ENCODE data around the gene MICALL1.

The MICALL1 gene

DNA sequence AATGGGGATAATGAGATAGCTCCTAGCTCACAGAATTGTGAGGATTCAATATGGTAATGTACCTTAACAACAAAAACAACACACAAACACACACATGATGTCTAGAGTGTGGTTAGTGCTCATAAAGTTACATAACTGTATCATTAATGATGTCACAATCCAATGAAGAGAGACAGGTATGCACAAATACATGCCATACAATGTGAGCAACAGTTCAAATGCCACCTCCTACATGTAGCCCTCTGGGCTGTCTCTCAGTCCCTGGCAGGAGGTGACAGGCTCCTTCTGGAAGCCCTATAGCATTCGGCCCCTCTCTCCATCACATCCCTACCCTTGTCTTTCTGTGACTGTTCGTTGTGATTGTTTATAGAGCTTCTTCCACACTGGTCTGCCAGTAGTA lies 8.3 kb upstream of the MICALL1 start:
- no peak overlapping the region for H3K9ac ChIP-seq (ENCODE audit: insufficient read length)
- DNase-seq (ENCODE audit: low read depth, low spot score): no peak
- H3K27ac ChIP-seq: no peak overlapping the region
- H3K36me3 ChIP-seq (ENCODE audit: insufficient read depth, low read length): no peaks in the 10 kb centered on the region
- H3K9me3 ChIP-seq (ENCODE audit: low read depth, low read length): no peaks in the 10 kb centered on the region
- TF ChIP-seq EZH2 (IDR thresholded peaks at IDR 0.05): no peak
- no peak for TF ChIP-seq FOXP2 (optimal IDR thresholded peaks at IDR 0.05; ENCODE audit: control extremely low read depth, extremely low read length, insufficient read depth)
- no peak for TF ChIP-seq POLR2AphosphoS5 (IDR thresholded peaks at IDR 0.05; ENCODE audit: borderline replicate concordance, low read depth, low read length)
- H3K4me3 ChIP-seq: no peak overlapping the region

DNA sequence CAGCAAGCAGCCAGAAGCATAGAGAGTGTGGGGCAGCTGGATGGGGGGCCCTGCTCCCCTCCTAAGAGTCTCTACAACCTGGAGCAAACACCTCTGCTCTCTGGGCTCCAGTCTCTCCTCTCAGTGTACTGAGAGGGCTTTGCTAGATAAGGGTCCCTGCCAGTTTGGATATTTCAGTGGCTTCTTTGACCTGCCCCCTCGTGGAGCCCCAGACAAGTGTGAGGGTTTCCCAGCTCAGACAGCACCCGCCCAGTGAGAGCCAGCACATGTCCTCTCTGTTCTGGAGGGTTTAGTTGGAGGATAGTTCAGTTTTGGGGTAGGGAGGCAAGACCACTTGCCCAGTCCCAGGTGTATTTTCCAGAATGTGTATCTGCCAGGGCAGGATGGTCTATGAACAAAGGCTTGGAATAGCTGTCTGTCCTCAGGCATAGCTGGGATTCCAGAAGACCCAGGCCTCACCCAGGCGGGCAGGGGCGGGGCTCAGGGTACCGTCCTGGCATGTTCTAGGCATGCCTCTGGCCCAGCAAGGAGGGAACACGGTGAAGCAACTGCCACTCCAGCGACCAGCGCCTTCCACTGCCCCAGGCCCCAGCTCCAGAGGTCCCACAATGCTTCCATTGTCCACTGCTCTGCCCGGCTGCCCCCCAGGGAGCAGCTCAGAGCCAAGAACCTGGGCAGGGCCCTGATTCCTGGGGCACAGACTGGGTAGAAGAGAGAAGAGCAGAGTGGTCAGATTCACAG lies 7.5 kb upstream of the MICALL1 start:
- Histone ChIP-seq H3K27ac (no peak overlapping the region), H3K9ac (ENCODE audit: insufficient read length) (no peak overlapping the region), H3K36me3 (ENCODE audit: insufficient read depth, low read length) (no peaks in the 10 kb centered on the region), H3K4me3 (no peak overlapping the region), H3K9me3 (ENCODE audit: low read depth, low read length) (no peaks in the 10 kb centered on the region)
- no peak for TF ChIP-seq POLR2AphosphoS5 (IDR thresholded peaks at IDR 0.05; ENCODE audit: borderline replicate concordance, low read depth, low read length)
- TF ChIP-seq FOXP2 (optimal IDR thresholded peaks at IDR 0.05; ENCODE audit: control extremely low read depth, extremely low read length, insufficient read depth): no peak
- no peak for TF ChIP-seq EZH2 (IDR thresholded peaks at IDR 0.05)
- no peak for DNase-seq (ENCODE audit: low read depth, low spot score)

DNA sequence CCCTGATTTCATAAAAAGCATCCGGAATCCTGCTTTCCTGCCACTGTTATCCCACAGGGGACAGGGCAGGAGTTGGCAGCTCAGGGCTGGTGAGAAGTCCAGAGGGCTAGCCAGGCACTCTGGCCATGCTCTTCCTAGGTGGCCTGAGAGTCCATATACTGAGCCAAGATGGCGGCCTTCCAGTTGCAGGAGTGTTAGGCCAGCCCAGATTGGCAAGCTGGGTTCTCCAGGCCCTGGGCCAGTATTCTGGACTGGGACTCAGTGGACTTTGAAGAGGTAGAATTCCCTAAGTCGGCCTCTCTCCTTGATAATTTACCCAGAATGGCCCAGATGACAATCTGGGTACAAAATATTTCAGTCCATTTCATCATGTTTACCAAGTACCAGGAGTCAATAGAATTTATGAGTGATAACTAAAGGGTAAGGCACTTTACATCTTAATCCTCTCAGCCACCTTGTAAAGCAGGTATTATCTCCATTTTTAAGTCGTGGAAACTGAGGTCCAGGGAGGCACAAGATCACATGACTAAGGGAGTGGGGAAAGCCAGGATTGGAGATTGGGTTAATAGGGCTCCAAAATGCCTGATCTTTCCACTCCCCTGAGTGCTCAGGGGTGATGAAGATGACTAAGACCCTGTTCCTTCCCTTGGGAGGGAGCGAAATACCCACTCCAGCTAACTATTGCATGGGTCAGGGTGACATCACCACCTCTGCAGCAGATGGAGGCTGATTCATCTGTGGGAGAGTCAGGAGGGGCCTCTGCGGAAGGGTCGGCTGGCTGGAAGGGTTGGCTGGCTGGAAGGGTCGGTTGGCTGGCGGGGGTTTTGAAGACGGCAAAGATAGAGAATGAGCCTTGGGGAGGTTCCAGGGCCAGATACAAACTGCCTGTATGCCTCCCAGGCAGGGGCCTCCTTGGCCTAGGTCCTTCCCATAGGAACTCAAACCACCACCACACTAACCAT lies 1.2 kb upstream of the MICALL1 start:
- no peaks in the 10 kb centered on the region for H3K36me3 ChIP-seq (ENCODE audit: insufficient read depth, low read length)
- H3K27ac ChIP-seq: peak overlapping the region; percentile 49
- no peaks in the 10 kb centered on the region for H3K9me3 ChIP-seq (ENCODE audit: low read depth, low read length)
- H3K4me3 ChIP-seq: peak overlapping the region; percentile 80
- H3K9ac ChIP-seq (ENCODE audit: insufficient read length): peak overlapping the region; percentile 70
- DNase-seq (ENCODE audit: low read depth, low spot score): no peak
- TF ChIP-seq EZH2 (IDR thresholded peaks at IDR 0.05) (no peak), POLR2AphosphoS5 (IDR thresholded peaks at IDR 0.05; ENCODE audit: borderline replicate concordance, low read depth, low read length) (no peak), FOXP2 (optimal IDR thresholded peaks at IDR 0.05; ENCODE audit: control extremely low read depth, extremely low read length, insufficient read depth) (no peak)

DNA sequence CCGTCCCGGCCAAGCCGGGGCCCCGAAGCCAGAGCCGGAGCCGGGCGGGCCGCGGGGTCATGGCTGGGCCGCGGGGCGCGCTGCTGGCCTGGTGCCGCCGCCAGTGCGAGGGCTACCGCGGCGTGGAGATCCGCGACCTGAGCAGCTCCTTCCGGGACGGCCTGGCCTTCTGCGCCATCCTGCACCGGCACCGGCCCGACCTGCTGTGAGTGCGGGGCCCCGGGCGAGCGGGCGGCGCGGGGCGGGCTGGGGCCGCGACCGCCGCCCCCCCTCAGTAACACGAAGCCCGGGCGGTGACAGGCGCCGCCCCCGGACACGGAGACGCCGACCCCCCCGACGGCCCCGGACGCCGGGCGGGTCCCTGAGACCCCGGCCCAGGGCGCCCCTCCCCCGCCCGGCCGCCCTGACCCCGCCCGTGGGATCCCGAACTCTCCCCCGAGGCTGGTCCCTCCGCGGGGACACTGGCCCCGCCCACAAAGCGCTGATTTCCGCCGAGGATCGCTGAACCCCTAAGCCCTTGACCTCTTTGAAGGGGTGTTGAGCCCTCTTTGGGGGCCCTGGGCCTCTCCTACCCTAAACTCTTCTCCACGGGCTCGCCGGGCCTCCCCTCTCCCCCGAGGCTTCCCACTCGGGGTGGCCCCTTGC lies 389 bp downstream of the MICALL1 start:
- no peaks in the 10 kb centered on the region for H3K36me3 ChIP-seq (ENCODE audit: insufficient read depth, low read length)
- peak overlapping the region; percentile 74 for H3K9ac ChIP-seq (ENCODE audit: insufficient read length)
- no peak for DNase-seq (ENCODE audit: low read depth, low spot score)
- peak overlapping the region; percentile 86 for H3K4me3 ChIP-seq
- no peaks in the 10 kb centered on the region for H3K9me3 ChIP-seq (ENCODE audit: low read depth, low read length)
- TF ChIP-seq POLR2AphosphoS5 (IDR thresholded peaks at IDR 0.05; ENCODE audit: borderline replicate concordance, low read depth, low read length) (no peak), EZH2 (IDR thresholded peaks at IDR 0.05) (no peak), FOXP2 (optimal IDR thresholded peaks at IDR 0.05; ENCODE audit: control extremely low read depth, extremely low read length, insufficient read depth) (no peak)
- H3K27ac ChIP-seq: peak overlapping the region; percentile 19; the same call in 1 of the 2 replicates

DNA sequence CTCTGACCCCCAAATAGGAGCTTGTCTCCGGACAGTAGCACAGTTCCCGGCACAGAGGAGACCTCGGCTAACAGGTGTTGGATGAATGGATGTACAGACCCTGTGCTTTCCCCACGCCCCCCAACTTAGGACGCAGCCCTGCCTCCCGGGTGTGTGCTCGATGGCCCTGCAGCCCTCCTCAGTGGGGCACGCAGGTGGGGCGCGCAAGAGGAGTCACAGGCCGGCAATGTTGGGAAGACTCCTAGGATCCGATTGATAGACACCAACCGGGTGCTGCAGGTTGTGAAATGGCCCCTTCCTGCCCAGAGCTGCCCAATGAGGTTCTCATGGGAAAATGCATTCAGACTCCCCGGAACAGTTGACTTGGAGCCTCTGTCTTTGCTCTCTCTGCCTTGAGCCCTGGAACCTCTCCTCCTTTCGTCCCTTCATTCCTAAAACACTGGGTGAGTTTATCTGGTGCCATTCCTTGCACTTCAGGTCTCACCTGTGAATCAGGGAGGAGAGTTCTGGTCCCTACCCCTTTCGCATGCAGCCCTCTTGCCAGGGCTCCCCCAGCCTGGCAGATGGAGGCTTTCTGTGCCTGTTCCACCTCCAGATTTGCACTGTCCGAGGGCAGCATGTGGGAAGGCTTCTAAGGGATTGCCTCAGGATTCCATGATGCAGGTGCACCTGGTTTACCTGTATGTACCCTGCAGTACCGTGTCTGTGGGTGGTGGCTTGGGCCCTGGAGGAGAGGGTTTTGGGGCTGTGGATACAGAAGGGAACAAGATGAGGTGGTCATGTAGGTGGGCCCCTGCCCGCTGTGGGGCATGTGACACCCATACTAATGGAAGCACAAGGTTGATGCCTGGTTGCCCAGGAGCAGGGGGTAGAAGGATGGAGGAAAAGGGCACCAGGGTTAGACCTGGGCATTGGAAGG lies 1.2 kb downstream of the MICALL1 start:
- Histone ChIP-seq H3K27ac (0 out of 2 replicates have a peak overlapping the region, but pooled peaks have one; percentile 19), H3K36me3 (ENCODE audit: insufficient read depth, low read length) (no peaks in the 10 kb centered on the region; the same call in 1 of the 2 replicates), H3K9ac (ENCODE audit: insufficient read length) (peak overlapping the region; percentile 74), H3K4me3 (peak overlapping the region; percentile 86), H3K9me3 (ENCODE audit: low read depth, low read length) (no peaks in the 10 kb centered on the region)
- TF ChIP-seq FOXP2 (optimal IDR thresholded peaks at IDR 0.05; ENCODE audit: control extremely low read depth, extremely low read length, insufficient read depth) (no peak), EZH2 (IDR thresholded peaks at IDR 0.05) (no peak), POLR2AphosphoS5 (IDR thresholded peaks at IDR 0.05; ENCODE audit: borderline replicate concordance, low read depth, low read length) (no peak)
- DNase-seq (ENCODE audit: low read depth, low spot score): no peak

DNA sequence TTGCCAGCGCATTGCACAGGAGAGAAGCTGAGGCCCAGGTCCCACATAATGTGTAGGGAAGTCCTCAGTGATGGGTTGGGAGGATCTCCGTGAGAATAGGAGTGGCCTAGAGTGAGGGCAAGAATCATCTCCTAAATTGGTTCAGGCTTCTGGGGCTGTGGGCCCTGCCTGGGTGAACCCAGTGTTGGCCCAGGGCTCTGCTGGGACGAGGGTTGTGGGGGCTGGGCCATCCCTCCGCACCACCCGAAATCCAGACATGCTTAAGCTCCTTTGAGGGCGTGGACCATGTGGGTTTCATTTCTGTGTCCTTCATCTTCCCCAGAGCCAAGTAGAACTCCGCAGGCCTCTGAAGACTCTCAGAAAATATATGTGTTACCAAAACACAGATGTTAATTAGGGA lies 3.7 kb downstream of the MICALL1 start:
- no peaks in the 10 kb centered on the region; the same call in 1 of the 2 replicates for H3K36me3 ChIP-seq (ENCODE audit: insufficient read depth, low read length)
- DNase-seq (ENCODE audit: low read depth, low spot score): no peak
- no peak overlapping the region for H3K9ac ChIP-seq (ENCODE audit: insufficient read length)
- peak overlapping the region; percentile 14; the same call in 1 of the 2 replicates for H3K27ac ChIP-seq
- TF ChIP-seq POLR2AphosphoS5 (IDR thresholded peaks at IDR 0.05; ENCODE audit: borderline replicate concordance, low read depth, low read length): no peak
- TF ChIP-seq EZH2 (IDR thresholded peaks at IDR 0.05): no peak
- no peak for TF ChIP-seq FOXP2 (optimal IDR thresholded peaks at IDR 0.05; ENCODE audit: control extremely low read depth, extremely low read length, insufficient read depth)
- H3K9me3 ChIP-seq (ENCODE audit: low read depth, low read length): no peaks in the 10 kb centered on the region
- no peak overlapping the region for H3K4me3 ChIP-seq

Data from SK-N-MC (cell line).